Suprapubic skin (tissue), 4 donors: ENCODE data around the gene YKT6. TPM values are rescaled to one million over a fixed set of nuclear protein-coding genes. Genes with fewer than 3 reads are reported as not detected.

ENCODE experiments used
- DNase-seq, 2 donors: peaks; one replicate each; pipeline ENCODE4 v3.0.0-alpha.2; 2019; ENCODE audit warnings: low spot score in 2 of 2
- H3K27ac ChIP-seq: fragments of 200-600 bp; sonication (generic); one replicate; pipeline ENCODE4 v1.5.1; 2019
- H3K27me3 ChIP-seq: fragments of 200-600 bp; sonication (generic); one replicate; pipeline ENCODE4 v1.5.1; 2019
- H3K36me3 ChIP-seq: fragments of 200-600 bp; sonication (generic); one replicate; pipeline ENCODE4 v1.5.1; 2019
- H3K4me1 ChIP-seq: fragments of 200-600 bp; sonication (generic); one replicate; pipeline ENCODE4 v1.5.1; 2019
- H3K4me3 ChIP-seq: fragments of 200-600 bp; sonication (generic); one replicate; pipeline ENCODE4 v1.5.1; 2019; ENCODE audit warnings: mild to moderate bottlenecking
- H3K9me3 ChIP-seq: fragments of 200-600 bp; sonication (generic); one replicate; pipeline ENCODE4 v1.5.1; 2019
- EP300 ChIP-seq: sonication (generic); formaldehyde crosslinking; IDR thresholded peaks from one replicate; pipeline ENCODE4 v1.6.1; 2017; ENCODE audit warnings: antibody characterized with exemption
- POLR2A ChIP-seq, 2 donors: fragments of 450-650 bp; IDR thresholded peaks; one replicate each; pipeline ENCODE4 v1.6.1; 2017; ENCODE audit warnings: antibody characterized with exemption in 2 of 2, mild to moderate bottlenecking in 2 of 2, moderate library complexity in 2 of 2
- POLR2AphosphoS5 ChIP-seq, 3 donors: sonication (generic); formaldehyde crosslinking; IDR thresholded peaks; one replicate each; pipeline ENCODE4 v1.6.1; 2017; ENCODE audit warnings: antibody characterized with exemption in 3 of 3
- WGBS: methylation state at CpG from one replicate; pipeline ENCODE4 v1.1.5; 2018; 5-methylcytosine and 5-hydroxymethylcytosine counted together
- total RNA-seq, 4 donors: library from RNA; depleted of rRNA; stranded (reverse); fragments of >200 nt; gene quantifications; one replicate each; pipeline ENCODE4 v1.1.0, GENCODE V29; 2016
- TF ChIP-seq, protein P1 (sequence below), 2 donors: fragments of 200-600 bp in 1 of 2; fragments of 450-650 bp in 1 of 2; sonication (generic) in 1 of 2; IDR thresholded peaks; one replicate each; pipeline ENCODE4 v1.5.1; 2016 to 2019; ENCODE audit warnings: antibody characterized with exemption in 2 of 2, mild to moderate bottlenecking in 1 of 2, moderate library complexity in 1 of 2

Gene YKT6
- total RNA-seq, 4 donors from 2014 or later = 40.6 to 52.1 (median 43.5) TPM

DNA sequence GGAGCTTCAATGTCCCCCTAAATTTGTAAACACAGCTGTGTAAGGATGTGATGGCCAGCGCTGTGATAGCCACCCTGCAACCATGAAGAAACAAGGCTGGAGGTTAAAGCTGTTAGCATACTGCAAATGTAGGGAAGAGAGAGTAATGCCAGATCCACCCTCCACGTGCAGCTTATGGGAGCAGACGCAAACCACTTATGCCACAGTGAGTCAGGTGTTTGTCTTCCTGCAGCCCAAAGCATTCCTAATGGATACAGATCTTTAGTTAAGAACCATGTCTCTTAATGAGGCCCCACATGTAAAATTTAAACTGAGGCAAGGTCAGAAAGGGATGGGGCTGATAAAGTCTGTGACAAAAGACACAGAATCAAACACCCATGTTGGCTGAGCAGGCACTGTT, 46.1 kb upstream of the YKT6 start:
- Histone ChIP-seq H3K36me3 (no peaks in the 10 kb centered on the region), H3K4me1 (no peaks in the 10 kb centered on the region), H3K9me3 (no peaks in the 10 kb centered on the region), H3K4me3 (no peak overlapping the region), H3K27me3 (no peaks in the 10 kb centered on the region), H3K27ac (no peak overlapping the region)
- WGBS = 80% methylated on average over 3 of the region's 3 CpGs
- TF ChIP-seq EP300 (no peak), POLR2AphosphoS5 (IDR thresholded peaks at IDR 0.05) (no peak), POLR2A (IDR thresholded peaks at IDR 0.05) (no peak)
- TF ChIP-seq, protein P1, sequence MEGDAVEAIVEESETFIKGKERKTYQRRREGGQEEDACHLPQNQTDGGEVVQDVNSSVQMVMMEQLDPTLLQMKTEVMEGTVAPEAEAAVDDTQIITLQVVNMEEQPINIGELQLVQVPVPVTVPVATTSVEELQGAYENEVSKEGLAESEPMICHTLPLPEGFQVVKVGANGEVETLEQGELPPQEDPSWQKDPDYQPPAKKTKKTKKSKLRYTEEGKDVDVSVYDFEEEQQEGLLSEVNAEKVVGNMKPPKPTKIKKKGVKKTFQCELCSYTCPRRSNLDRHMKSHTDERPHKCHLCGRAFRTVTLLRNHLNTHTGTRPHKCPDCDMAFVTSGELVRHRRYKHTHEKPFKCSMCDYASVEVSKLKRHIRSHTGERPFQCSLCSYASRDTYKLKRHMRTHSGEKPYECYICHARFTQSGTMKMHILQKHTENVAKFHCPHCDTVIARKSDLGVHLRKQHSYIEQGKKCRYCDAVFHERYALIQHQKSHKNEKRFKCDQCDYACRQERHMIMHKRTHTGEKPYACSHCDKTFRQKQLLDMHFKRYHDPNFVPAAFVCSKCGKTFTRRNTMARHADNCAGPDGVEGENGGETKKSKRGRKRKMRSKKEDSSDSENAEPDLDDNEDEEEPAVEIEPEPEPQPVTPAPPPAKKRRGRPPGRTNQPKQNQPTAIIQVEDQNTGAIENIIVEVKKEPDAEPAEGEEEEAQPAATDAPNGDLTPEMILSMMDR (IDR thresholded peaks at IDR 0.05) = no peak
- DNase-seq = no peak

DNA sequence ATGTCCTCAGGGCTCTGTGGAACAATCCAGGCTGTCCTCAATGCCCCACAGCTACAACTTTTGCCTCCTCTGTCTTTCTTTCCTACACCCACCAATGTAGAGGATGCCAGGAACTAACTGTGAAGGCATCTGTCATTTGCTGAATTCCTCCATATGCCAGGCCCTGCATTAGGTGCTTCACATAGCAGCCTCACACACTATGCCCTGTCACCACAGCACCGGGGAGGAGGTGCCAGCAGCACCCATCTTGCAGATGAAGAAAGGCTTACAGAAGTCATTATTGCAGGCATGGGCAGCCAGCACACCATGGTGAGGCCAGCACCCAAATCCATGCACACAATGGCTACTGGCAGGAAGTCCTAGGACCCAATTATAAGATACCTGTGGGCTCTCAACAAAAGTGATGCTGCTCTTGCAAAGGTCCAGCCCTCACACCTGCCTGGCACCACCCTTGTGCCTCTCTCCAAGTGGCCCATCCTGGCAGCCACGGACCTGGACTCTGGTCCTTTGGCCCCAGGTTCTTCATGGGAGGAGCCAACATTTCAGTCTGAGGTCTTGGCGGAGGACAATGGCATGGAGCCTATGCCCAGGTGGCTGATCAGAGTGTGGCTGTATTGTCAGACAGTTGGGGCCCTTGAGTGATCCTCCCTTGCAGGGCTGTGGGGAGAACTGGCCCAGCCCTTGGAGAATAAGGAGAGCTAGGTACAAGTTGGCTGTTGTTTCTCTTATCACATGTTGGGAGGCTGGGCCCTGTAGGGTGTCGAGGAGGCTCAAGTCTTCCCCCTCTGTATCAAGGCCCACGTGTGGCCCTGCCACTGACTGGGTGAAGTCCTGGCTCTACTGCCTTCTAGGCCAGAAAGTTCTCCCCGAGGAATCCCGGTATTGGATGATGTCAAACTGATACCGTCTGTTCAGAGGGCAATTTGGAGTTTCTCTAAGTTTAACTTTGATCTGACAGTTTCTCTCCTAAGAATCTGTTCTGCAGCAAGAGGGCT, 45.3 kb upstream of the YKT6 start:
- Histone ChIP-seq H3K27ac (no peak overlapping the region), H3K4me3 (no peak overlapping the region), H3K9me3 (no peaks in the 10 kb centered on the region), H3K27me3 (no peaks in the 10 kb centered on the region), H3K4me1 (no peaks in the 10 kb centered on the region), H3K36me3 (no peaks in the 10 kb centered on the region)
- DNase-seq = no peak
- no peak for TF ChIP-seq POLR2A (IDR thresholded peaks at IDR 0.05)
- TF ChIP-seq POLR2AphosphoS5 (IDR thresholded peaks at IDR 0.05) = no peak
- no peak for TF ChIP-seq EP300
- TF ChIP-seq, protein P1 (IDR thresholded peaks at IDR 0.05) = no peak
- 88% methylated on average over 6 of the region's 8 CpGs for WGBS

DNA sequence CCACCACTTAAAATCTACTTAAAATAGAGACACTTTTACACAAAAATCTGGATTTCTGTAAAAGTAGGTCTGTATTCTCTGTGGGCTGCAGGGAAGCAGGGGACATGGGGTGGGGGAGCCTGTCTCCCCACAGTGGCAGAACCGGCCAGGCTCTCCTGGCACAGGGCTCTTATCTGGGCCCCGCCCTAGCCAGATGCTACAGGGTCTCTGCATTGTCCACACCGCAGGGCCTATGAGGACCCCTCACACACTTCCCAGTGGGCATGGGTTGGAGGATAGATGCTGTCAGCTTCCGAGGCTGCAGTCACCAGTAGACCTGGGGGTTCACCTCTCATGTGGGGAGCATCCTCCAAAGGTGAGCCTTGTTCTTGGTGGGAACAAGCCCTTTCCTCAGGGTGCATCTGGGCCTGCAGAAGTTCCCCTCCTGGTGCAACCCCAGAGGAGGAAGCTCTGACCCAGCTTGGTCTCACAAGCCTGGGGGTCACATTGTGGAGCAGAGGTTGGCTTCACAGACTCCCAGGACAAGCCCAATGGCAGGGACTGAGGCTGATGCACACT, 44.2 kb upstream of the YKT6 start:
- Histone ChIP-seq H3K36me3 (no peaks in the 10 kb centered on the region), H3K27me3 (no peaks in the 10 kb centered on the region), H3K9me3 (no peaks in the 10 kb centered on the region), H3K27ac (no peak overlapping the region), H3K4me1 (no peaks in the 10 kb centered on the region), H3K4me3 (no peak overlapping the region)
- DNase-seq = peak in 1 of 2 donors; percentile 23
- WGBS = 70% methylated on average over 3 of the region's 4 CpGs
- no peak for TF ChIP-seq POLR2A (IDR thresholded peaks at IDR 0.05)

DNA sequence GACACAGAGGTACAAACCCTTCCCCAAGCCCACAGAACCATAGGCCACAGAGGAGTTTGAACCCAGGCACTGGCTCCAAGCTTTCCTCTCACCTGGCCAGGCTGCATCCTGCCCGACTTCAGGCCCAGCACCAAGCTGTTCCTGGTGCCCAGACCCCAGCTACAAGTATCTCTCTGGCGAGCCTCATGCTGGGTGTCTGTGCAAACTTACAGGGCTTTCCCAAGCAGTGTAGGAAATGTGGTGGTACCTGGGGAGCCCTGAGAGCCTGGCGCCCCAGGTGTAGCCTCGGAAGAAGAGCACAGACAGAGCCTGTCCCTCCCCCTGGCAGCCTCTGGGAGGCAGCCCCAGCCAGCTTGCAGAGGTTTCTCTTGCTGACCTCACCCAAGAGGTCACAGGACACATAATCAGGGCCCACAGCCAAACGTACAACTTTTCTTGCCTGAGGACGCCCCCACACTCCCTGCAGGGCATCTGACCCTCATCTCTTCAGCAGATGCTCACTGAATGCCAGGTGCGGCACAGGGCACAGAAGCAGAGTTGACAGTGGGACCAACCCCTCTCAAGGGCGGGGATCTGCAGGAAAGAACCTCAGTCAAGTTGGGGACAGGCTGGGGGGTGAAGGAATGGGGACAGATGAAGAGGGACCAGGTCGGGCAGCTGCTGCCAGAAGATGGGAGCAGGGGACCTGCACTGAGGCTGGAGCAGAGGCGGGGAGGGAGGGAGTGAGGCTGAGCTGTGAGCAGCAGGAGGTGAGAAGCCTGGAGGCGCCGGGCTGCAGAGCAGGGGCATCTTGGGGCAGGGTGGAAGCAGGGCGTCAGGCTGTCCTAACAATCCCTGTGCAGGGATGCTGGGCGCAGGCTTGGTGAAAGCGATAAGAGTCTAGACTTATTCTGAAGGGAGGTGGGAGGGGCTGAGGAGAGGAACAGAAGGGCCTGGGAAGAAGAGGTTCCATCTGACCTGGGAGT, 43.4 kb upstream of the YKT6 start:
- Histone ChIP-seq H3K27me3 (no peaks in the 10 kb centered on the region), H3K36me3 (no peaks in the 10 kb centered on the region), H3K27ac (no peak overlapping the region), H3K4me3 (no peak overlapping the region), H3K9me3 (no peaks in the 10 kb centered on the region), H3K4me1 (no peaks in the 10 kb centered on the region)
- TF ChIP-seq EP300 (no peak), POLR2A (IDR thresholded peaks at IDR 0.05) (no peak), POLR2AphosphoS5 (IDR thresholded peaks at IDR 0.05) (no peak)
- TF ChIP-seq, protein P1 (IDR thresholded peaks at IDR 0.05) = no peak
- 79% methylated on average over 13 of the region's 15 CpGs for WGBS
- peak in 1 of 2 donors; percentile 72 for DNase-seq

DNA sequence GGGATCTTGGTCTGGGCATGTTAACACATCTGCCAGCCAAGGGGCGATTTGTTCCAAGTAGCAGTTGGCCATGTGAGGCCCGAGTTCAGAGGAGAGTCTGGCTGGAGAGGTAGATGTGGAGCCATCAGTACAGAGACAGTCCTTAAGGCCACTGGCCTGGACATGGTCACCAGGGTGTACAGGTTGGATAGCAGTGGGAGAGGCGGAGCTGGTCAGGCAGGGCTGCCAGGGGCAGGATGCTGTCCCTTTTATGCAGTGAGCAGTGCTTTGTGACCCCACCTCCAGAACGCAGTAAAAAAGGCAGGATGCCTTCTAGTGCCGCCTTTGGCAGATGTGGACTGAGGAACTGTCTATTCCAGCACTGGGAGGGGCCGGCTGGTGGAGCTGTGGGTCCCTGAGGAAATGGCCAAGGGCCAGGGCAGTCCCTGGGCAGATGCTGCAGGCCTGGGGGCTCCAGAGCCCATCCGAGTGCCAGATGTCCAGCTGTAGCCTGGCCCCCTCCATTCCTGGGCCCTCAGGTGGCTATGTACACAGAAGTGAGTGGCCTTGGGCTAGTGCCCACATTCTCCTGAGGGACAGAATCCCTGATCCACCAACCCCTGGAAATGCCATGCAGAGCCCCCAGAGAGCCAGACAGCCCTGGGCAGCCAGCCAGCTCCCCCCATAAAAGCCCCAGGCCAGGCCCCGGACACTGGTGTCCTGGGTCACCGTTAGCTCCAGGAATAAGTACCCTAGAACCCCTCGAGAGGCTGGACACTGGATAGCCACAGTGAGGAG, 42.5 kb upstream of the YKT6 start:
- Histone ChIP-seq H3K9me3 (no peaks in the 10 kb centered on the region), H3K4me1 (no peaks in the 10 kb centered on the region), H3K36me3 (no peaks in the 10 kb centered on the region), H3K27ac (no peak overlapping the region), H3K27me3 (no peaks in the 10 kb centered on the region), H3K4me3 (no peak overlapping the region)
- WGBS = 67% methylated on average over 2 of the region's 10 CpGs
- DNase-seq = peak in 1 of 2 donors; percentile 53
- TF ChIP-seq POLR2A (IDR thresholded peaks at IDR 0.05) (no peak), POLR2AphosphoS5 (IDR thresholded peaks at IDR 0.05) (no peak), EP300 (no peak)
- TF ChIP-seq, protein P1 (IDR thresholded peaks at IDR 0.05) = no peak
